Measurements from ENCODE around the gene RTL10.

GRCh38 chr22:19836512-19836911 lies 18.2 kb downstream of the RTL10 start:
- TF ChIP-seq RARB (CRISPR knock-in tag; IDR thresholded peaks at IDR 0.05) (no peak), CTCF (IDR thresholded peaks at IDR 0.05) (no peak), MYC (IDR thresholded peaks at IDR 0.05; ENCODE audit: borderline replicate concordance, low read length) (no peak), POLR2AphosphoS2 (conservative IDR thresholded peaks at IDR 0.05; ENCODE audit: low read length) (no peak), POLR2A (IDR thresholded peaks at IDR 0.05; ENCODE audit: low read length) (no peak), KDM1A (IDR thresholded peaks at IDR 0.05; ENCODE audit: low read depth) (no peak), RCOR1 (IDR thresholded peaks at IDR 0.05; ENCODE audit: low read depth, low read length) (no peak), USF2 (IDR thresholded peaks at IDR 0.05) (no peak)
- TF ChIP-seq, protein P1, sequence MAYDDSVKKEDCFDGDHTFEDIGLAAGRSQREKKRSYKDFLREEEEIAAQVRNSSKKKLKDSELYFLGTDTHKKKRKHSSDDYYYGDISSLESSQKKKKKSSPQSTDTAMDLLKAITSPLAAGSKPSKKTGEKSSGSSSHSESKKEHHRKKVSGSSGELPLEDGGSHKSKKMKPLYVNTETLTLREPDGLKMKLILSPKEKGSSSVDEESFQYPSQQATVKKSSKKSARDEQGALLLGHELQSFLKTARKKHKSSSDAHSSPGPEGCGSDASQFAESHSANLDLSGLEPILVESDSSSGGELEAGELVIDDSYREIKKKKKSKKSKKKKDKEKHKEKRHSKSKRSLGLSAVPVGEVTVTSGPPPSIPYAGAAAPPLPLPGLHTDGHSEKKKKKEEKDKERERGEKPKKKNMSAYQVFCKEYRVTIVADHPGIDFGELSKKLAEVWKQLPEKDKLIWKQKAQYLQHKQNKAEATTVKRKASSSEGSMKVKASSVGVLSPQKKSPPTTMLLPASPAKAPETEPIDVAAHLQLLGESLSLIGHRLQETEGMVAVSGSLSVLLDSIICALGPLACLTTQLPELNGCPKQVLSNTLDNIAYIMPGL (CRISPR knock-in tag; IDR thresholded peaks at IDR 0.05; ENCODE audit: borderline replicate concordance): no peak
